ENCODE data around the gene CD44. TPM values are rescaled to one million over a fixed set of nuclear protein-coding genes. Genes with fewer than 3 reads are reported as not detected.
"Not testable (repeated sequence)": the region's sequence is repeated elsewhere in the genome, so short reads cannot be mapped to it uniquely, and the experiment has no call there.

Gene CD44
- total RNA-seq: 100 to 1,000 TPM; 212 to 292 (median 275) TPM

- WGBS: 1% methylated on average over 29 of the region's 55 CpGs
- H3K27ac ChIP-seq (replicated peaks in 1 of 4): peak within 1 kb of the TSS; percentile 90 to 95 (median 94)
- H3K27me3 ChIP-seq: no peaks in the 10 kb centered on the region
- DNase-seq (ENCODE audit: extremely low spot score): peak; percentile 96
- H3K9me3 ChIP-seq: no peaks in the 10 kb centered on the region
- intact Hi-C loops (cut with DNase I): no loop called here
- TF ChIP-seq EP300 (IDR thresholded peaks at IDR 0.05): no peak
- peak; percentile 52 for TF ChIP-seq POLR2A (IDR thresholded peaks at IDR 0.05; ENCODE audit: low read depth)
- peak; percentile 53 to 92 for TF ChIP-seq POLR2AphosphoS5 (IDR thresholded peaks at IDR 0.05)
- no peak for TF ChIP-seq CTCF (IDR thresholded peaks at IDR 0.05)
- H3K4me1 ChIP-seq: peaks cover 10 to 59% (median 49%) of the 10 kb centered on the region in 4 donors
- peak within 1 kb of the TSS; percentile 65 to 88 (median 82) for H3K4me3 ChIP-seq
- H3K36me3 ChIP-seq: no peaks in the 10 kb centered on the region
These were observed at the start of gene CD44 for GRCh38 chr11:35138943-35139721. Gene CD44 (plus strand): TSS chr11:35139171. CDS start chr11:35139304, 133 bp downstream.

- Histone ChIP-seq H3K36me3 (no peaks in the 10 kb centered on the region), H3K27me3 (no peaks in the 10 kb centered on the region), H3K4me3 (no peak overlapping the region), H3K4me1 (peaks cover 28 to 47% (median 35%) of the 10 kb centered on the region in 4 donors), H3K9me3 (no peaks in the 10 kb centered on the region), H3K27ac (replicated peaks in 1 of 4) (no peak overlapping the region)
- no peak for TF ChIP-seq POLR2AphosphoS5 (IDR thresholded peaks at IDR 0.05)
- TF ChIP-seq EP300 (IDR thresholded peaks at IDR 0.05): no peak
- no peak for TF ChIP-seq POLR2A (IDR thresholded peaks at IDR 0.05; ENCODE audit: low read depth)
- TF ChIP-seq CTCF (IDR thresholded peaks at IDR 0.05): no peak
- WGBS: 87% methylated on average over 1 of the region's 1 CpG
- DNase-seq (ENCODE audit: extremely low spot score): no peak
- intact Hi-C loops (cut with DNase I): loop anchor here (5.0 to 10.0 kb wide), 3 partner anchors 103 to 285 kb away; no protein-coding TSS in a partner anchor
These were observed 49.3 kb upstream of the CD44 start for GRCh38 chr11:35089666-35090065.

GRCh38 chr11:35090125-35090524 lies 48.8 kb upstream of the CD44 start:
- H3K9me3 ChIP-seq: no peaks in the 10 kb centered on the region
- WGBS: 99% methylated on average over 4 of the region's 4 CpGs
- H3K4me3 ChIP-seq: no peak overlapping the region
- H3K4me1 ChIP-seq: peaks cover 28 to 42% (median 30%) of the 10 kb centered on the region in 4 donors
- no peaks in the 10 kb centered on the region for H3K27me3 ChIP-seq
- TF ChIP-seq EP300 (IDR thresholded peaks at IDR 0.05) (no peak), CTCF (IDR thresholded peaks at IDR 0.05) (no peak), POLR2A (IDR thresholded peaks at IDR 0.05; ENCODE audit: low read depth) (no peak), POLR2AphosphoS5 (IDR thresholded peaks at IDR 0.05) (no peak)
- H3K36me3 ChIP-seq: no peaks in the 10 kb centered on the region
- H3K27ac ChIP-seq (replicated peaks in 1 of 4): no peak overlapping the region
- no peak for DNase-seq (ENCODE audit: extremely low spot score)
- intact Hi-C loops (cut with DNase I): no loop called here

GRCh38 chr11:35090991-35091390 lies 48.0 kb upstream of the CD44 start:
- no CpG with 5 or more reads among the region's 6 CpGs for WGBS
- H3K9me3 ChIP-seq; H3K36me3 ChIP-seq; H3K27ac ChIP-seq (replicated peaks in 1 of 4); H3K4me3 ChIP-seq; H3K27me3 ChIP-seq; DNase-seq (ENCODE audit: extremely low spot score); intact Hi-C loops (cut with DNase I): not testable (repeated sequence)
- H3K4me1 ChIP-seq: peaks cover 20 to 35% (median 25%) of the 10 kb centered on the region in 4 donors

GRCh38 chr11:35096723-35097122 lies 42.2 kb upstream of the CD44 start:
- DNase-seq (ENCODE audit: extremely low spot score): no peak
- WGBS: 41% methylated on average over 2 of the region's 2 CpGs
- TF ChIP-seq CTCF (IDR thresholded peaks at IDR 0.05) (no peak), POLR2A (IDR thresholded peaks at IDR 0.05; ENCODE audit: low read depth) (no peak), EP300 (IDR thresholded peaks at IDR 0.05) (no peak), POLR2AphosphoS5 (IDR thresholded peaks at IDR 0.05) (no peak)
- H3K4me1 ChIP-seq: peaks cover 23 to 41% (median 39%) of the 10 kb centered on the region in 4 donors
- no peak overlapping the region for H3K4me3 ChIP-seq
- H3K27me3 ChIP-seq: no peaks in the 10 kb centered on the region
- no peak overlapping the region for H3K27ac ChIP-seq (replicated peaks in 1 of 4)
- intact Hi-C loops (cut with DNase I): no loop called here
- H3K36me3 ChIP-seq: no peaks in the 10 kb centered on the region
- H3K9me3 ChIP-seq: no peaks in the 10 kb centered on the region
